CD4-positive, alpha-beta T cell (primary cell): ENCODE results near the gene ZNF799. TPM values are rescaled to one million over a fixed set of nuclear protein-coding genes. Genes with fewer than 3 reads are reported as not detected.
"Not testable (repeated sequence)": the region's sequence is repeated elsewhere in the genome, so short reads cannot be mapped to it uniquely, and the experiment has no call there.

Source experiments
- ATAC-seq: fragments of 200-7000 bp; cut with Tn5 transposase; one replicate; pipeline ENCODE4 v1.10.0; 2022; ENCODE audit warnings: mild to moderate bottlenecking; ENCODE audit not compliant: poor library complexity
- CTCF ChIA-PET: fragments of 350-600 bp; sonication (Branson Sonifier 250); formaldehyde crosslinking; loops from one replicate; lab custom pipeline; 2021; ENCODE audit warnings: antibody characterized with exemption, inconsistent platforms; lab: Charles Lee
- POLR2A ChIA-PET: fragments of 350-600 bp; sonication (Branson Sonifier 250); formaldehyde crosslinking; loops from one replicate; lab custom pipeline; 2021; ENCODE audit warnings: antibody characterized with exemption, inconsistent platforms; lab: Charles Lee
- DNase-seq, 14 experiments: peaks; one replicate each; pipeline ENCODE4 v3.0.0-alpha.2; 2013 to 2020; ENCODE audit warnings: mixed read lengths in 2 of 14
- H3K27ac ChIP-seq, 2 donors: one replicate each; pipeline versions ENCODE4 v1.5.1 to v1.7.0; 2013; ENCODE audit warnings: low read length in 2 of 2, low read depth in 1 of 2, mild to moderate bottlenecking in 1 of 2
- H3K27me3 ChIP-seq, 2 experiments: 1 replicate in 1 of 2; 2 replicates in 1 of 2; pipeline versions ENCODE4 v1.6.1 to v1.7.0; 2013; ENCODE audit warnings: low read length in 2 of 2, control low read depth in 1 of 2, mild to moderate bottlenecking in 1 of 2, moderate library complexity in 1 of 2; ENCODE audit not compliant: insufficient read depth in 2 of 2, control insufficient read depth in 1 of 2
- H3K36me3 ChIP-seq: one replicate; pipeline ENCODE4 v1.6.1; 2013; ENCODE audit warnings: low read length, control low read depth; ENCODE audit not compliant: insufficient read depth
- H3K4me1 ChIP-seq: one replicate; pipeline ENCODE4 v1.6.1; 2013; ENCODE audit warnings: low read length, control low read depth; ENCODE audit not compliant: insufficient read depth
- H3K4me3 ChIP-seq: one replicate; pipeline ENCODE4 v1.5.1; 2013; ENCODE audit warnings: mild to moderate bottlenecking, low read length, moderate library complexity
- H3K9me3 ChIP-seq, 2 experiments: 1 replicate in 1 of 2; 2 replicates in 1 of 2; pipeline versions ENCODE4 v1.6.1 to v1.7.0; 2013; ENCODE audit warnings: low read length in 2 of 2, mild to moderate bottlenecking in 2 of 2, control low read depth in 1 of 2, moderate library complexity in 1 of 2; ENCODE audit not compliant: control insufficient read depth in 1 of 2, insufficient read depth in 1 of 2
- H3K27ac Mint-ChIP-seq: one replicate; pipeline ENCODE4 v1.8.0; 2020; ENCODE audit warnings: mixed read lengths
- H3K27me3 Mint-ChIP-seq: one replicate; pipeline ENCODE4 v1.8.0; 2021; ENCODE audit warnings: mixed read lengths
- H3K36me3 Mint-ChIP-seq: one replicate; pipeline ENCODE4 v1.8.0; 2021; ENCODE audit warnings: low read depth, mixed read lengths
- H3K4me1 Mint-ChIP-seq: one replicate; pipeline ENCODE4 v1.8.0; 2021; ENCODE audit warnings: low read depth, mixed read lengths
- H3K4me3 Mint-ChIP-seq: one replicate; pipeline ENCODE4 v1.8.0; 2020; ENCODE audit warnings: mild to moderate bottlenecking, mixed read lengths
- H3K9me3 Mint-ChIP-seq: one replicate; pipeline ENCODE4 v1.8.0; 2020; ENCODE audit warnings: mixed read lengths
- intact Hi-C, 2 experiments: fragments of 100-400 bp; cut with DNase I in 1 of 2; cut with micrococcal nuclease in 1 of 2; formaldehyde crosslinking; loops; one replicate each; pipeline versions ENCODE4 v1.15.1 to v1.9.0; 2023 to 2025; cut with DNase I, micrococcal nuclease
- total RNA-seq, 174 experiments: library from RNA in 2 of 174; stranded (reverse) in 2 of 174; gene quantifications; one replicate each; pipeline ENCODE4 v1.2.3 and lab custom pipeline; 2021 to 2026
- TF ChIP-seq, protein P1 (sequence below): fragments of 200-600 bp; IDR thresholded peaks from one replicate; pipeline ENCODE4 v1.8.0; 2022; ENCODE audit warnings: antibody characterized with exemption, mild to moderate bottlenecking

Gene ZNF799
- total RNA-seq, 2 experiments from 2014 or later, result 1.1 to 1.6 TPM

DNA sequence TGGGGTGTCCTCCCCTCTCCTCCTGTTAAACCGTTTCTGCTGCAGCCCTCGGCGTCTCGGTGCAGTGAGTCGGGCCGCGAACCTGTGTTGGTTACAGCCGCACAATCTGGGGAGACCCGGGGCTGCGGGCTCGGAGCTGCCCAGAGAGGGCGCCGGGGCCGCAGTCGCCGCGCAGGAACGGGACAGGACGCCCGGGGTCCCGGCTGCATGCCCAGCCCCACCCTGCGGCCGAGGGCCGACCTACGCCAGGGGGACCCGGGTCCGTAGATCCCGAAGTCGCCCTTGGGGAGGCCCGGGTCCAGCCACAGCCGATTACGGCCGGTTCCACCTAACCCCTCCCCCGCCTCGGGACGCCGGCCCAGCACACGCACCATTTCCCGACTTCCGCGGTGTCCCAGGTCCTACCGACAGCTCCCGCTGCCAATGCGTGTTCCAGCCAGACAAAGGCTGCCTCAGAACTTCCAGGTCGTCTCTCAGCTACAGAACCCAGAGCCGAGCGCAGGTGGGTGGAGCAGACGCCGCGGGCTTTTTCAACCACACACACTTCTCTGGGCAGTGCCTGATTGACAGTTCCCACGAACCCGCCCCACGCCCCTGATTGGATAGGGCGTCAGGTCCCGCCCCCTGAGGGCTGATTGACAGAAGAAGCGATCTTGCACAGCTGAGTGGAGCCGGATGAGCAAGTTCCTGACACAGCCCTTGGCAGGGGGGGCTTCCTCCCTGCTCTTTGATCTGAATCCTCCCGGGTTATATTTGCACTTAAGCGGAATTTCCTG lies 39.7 kb upstream of the ZNF799 start, which contains the start of gene ZNF443:
TSS of gene ZNF443 (minus strand) at position 481 of the 776 bp plus-strand sequence. CDS start at position 374, 107 bp downstream.
- H3K27ac Mint-ChIP-seq, result peak within 1 kb of the TSS; percentile 86
- Histone ChIP-seq H3K4me3 (peak within 1 kb of the TSS; percentile 85), H3K27ac (peak within 1 kb of the TSS in 1 of 2 donors; percentile 46), H3K27me3 (no peaks in the 10 kb centered on the region), H3K9me3 (peaks cover 0 to 10% of the 10 kb centered on the region in 2 experiments), H3K36me3 (no peaks in the 10 kb centered on the region), H3K4me1 (peaks cover 17% of the 10 kb centered on the region)
- TF ChIP-seq, protein P1, sequence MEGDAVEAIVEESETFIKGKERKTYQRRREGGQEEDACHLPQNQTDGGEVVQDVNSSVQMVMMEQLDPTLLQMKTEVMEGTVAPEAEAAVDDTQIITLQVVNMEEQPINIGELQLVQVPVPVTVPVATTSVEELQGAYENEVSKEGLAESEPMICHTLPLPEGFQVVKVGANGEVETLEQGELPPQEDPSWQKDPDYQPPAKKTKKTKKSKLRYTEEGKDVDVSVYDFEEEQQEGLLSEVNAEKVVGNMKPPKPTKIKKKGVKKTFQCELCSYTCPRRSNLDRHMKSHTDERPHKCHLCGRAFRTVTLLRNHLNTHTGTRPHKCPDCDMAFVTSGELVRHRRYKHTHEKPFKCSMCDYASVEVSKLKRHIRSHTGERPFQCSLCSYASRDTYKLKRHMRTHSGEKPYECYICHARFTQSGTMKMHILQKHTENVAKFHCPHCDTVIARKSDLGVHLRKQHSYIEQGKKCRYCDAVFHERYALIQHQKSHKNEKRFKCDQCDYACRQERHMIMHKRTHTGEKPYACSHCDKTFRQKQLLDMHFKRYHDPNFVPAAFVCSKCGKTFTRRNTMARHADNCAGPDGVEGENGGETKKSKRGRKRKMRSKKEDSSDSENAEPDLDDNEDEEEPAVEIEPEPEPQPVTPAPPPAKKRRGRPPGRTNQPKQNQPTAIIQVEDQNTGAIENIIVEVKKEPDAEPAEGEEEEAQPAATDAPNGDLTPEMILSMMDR, result no peak
- DNase-seq (peak; percentile 96 to 99 (median 98)), ATAC-seq (peak; percentile 98)
- peaks cover 13% of the 10 kb centered on the region for H3K4me1 Mint-ChIP-seq
- H3K36me3 Mint-ChIP-seq, result peaks cover 13% of the 10 kb centered on the region
- H3K27me3 Mint-ChIP-seq, result no peaks in the 10 kb centered on the region
- intact Hi-C loops, result loop anchor here (2.0 to 5.0 kb wide), 7 partner anchors 38 to 278 kb away; partner anchors contain the start of genes ZNF44 (in 2 of the 2), ZNF709 (in 2 of the 2), ZNF136 (in 1 of the 2) and ZNF799 (in 1 of the 2)
- ChIA-PET CTCF (interaction anchor here (1.7 kb wide), 1 partner anchor 54 kb away, joined by 3 read pairs; no protein-coding TSS in a partner anchor), POLR2A (interaction anchor here (0.6 to 2.0 kb wide), 9 partner anchors 37 to 643 kb away, joined by 3 to 14 read pairs (median 5); partner anchors contain the start of genes ZNF136, ZNF442, ZNF563 and ZNF799)
- peak within 1 kb of the TSS; percentile 100 for H3K4me3 Mint-ChIP-seq
- H3K9me3 Mint-ChIP-seq, result peaks cover 6% of the 10 kb centered on the region

DNA sequence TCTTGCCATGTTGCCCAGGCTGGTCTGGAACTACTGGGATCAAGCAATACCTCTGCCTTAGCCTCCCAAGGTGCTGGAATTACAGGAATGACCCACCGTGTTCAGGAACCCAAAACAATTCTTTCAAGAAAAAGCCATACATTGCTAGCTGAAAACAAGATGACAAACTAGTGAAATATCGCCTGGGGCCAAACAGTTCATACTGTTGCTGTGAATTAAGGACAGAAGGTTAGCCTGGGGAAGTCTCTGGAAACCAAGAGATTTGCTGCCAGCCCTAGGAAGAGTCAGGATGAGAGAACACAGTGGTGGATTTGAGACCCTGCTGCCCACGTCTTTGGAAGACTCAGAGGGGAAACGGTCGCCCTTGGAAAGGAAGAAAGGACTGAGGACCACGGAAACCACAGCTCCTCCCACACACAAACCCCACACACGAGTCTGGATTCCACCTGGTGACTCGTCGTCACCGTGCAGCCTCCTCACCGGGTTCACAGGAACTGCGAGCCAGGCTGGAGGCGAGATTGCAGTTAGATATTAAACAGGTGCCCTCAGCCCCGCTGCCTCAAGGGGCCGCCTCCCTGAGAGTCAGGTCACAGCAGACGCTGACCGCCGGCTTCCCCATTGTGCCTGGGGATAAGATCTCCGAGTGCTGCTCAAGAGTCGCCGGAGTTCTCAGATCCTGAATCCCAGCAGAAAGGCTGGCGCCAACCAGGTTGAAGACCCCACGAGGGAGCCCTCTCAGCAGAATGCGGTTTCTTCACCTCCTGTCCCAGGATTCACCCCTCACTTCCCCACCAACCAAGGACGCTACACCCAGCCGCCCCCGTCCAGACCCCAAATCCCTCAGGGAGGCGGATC lies 38.8 kb upstream of the ZNF799 start:
- not testable (repeated sequence) for H3K9me3 ChIP-seq, H3K36me3 ChIP-seq, H3K9me3 Mint-ChIP-seq, H3K27me3 ChIP-seq, H3K27ac ChIP-seq, H3K27me3 Mint-ChIP-seq
- peaks cover 13% of the 10 kb centered on the region for H3K4me1 Mint-ChIP-seq
- H3K27ac Mint-ChIP-seq, result peak overlapping the region; percentile 86
- peaks cover 13% of the 10 kb centered on the region for H3K36me3 Mint-ChIP-seq
- Histone ChIP-seq H3K4me3 (peak overlapping the region; percentile 85), H3K4me1 (peaks cover 17% of the 10 kb centered on the region)
- peak overlapping the region; percentile 92 for H3K4me3 Mint-ChIP-seq
- intact Hi-C loops, result loop anchor here (2.0 to 5.0 kb wide), 7 partner anchors 38 to 278 kb away; partner anchors contain the start of genes ZNF44 (in 2 of the 2), ZNF709 (in 2 of the 2), ZNF136 (in 1 of the 2) and ZNF799 (in 1 of the 2)
- peak; percentile 9 for ATAC-seq
- DNase-seq, result peak in 10 of 14 experiments; percentile 1 to 74 (median 13)
- ChIA-PET POLR2A (interaction anchor here (1.1 to 2.0 kb wide), 5 partner anchors 38 to 642 kb away, joined by 3 to 14 read pairs (median 7); partner anchors contain the start of genes ZNF563 and ZNF799), CTCF (interaction anchor here (0.9 kb wide), 1 partner anchor 8 kb away, joined by 4 read pairs; no protein-coding TSS in a partner anchor)

GRCh38 chr19:12430726-12431299 lies 29.7 kb upstream of the ZNF799 start:
- H3K9me3 Mint-ChIP-seq, H3K27me3 Mint-ChIP-seq: not testable (repeated sequence)

More at GRCh38 chr19:12430726-12431299, 29.7 kb upstream of the ZNF799 start:
- H3K27ac Mint-ChIP-seq, H3K4me3 ChIP-seq, intact Hi-C loops, DNase-seq, H3K27me3 ChIP-seq, H3K4me1 Mint-ChIP-seq, H3K27ac ChIP-seq, ATAC-seq, CTCF ChIA-PET, POLR2A ChIA-PET, H3K4me3 Mint-ChIP-seq, H3K4me1 ChIP-seq: not testable (repeated sequence)
- Histone ChIP-seq H3K36me3 (peaks cover 18% of the 10 kb centered on the region), H3K9me3 (peaks cover 11 to 21% of the 10 kb centered on the region in 2 experiments)
- peaks cover 71% of the 10 kb centered on the region for H3K36me3 Mint-ChIP-seq
